ENCODE measurements around the gene CCK.

CCK gene

DNA sequence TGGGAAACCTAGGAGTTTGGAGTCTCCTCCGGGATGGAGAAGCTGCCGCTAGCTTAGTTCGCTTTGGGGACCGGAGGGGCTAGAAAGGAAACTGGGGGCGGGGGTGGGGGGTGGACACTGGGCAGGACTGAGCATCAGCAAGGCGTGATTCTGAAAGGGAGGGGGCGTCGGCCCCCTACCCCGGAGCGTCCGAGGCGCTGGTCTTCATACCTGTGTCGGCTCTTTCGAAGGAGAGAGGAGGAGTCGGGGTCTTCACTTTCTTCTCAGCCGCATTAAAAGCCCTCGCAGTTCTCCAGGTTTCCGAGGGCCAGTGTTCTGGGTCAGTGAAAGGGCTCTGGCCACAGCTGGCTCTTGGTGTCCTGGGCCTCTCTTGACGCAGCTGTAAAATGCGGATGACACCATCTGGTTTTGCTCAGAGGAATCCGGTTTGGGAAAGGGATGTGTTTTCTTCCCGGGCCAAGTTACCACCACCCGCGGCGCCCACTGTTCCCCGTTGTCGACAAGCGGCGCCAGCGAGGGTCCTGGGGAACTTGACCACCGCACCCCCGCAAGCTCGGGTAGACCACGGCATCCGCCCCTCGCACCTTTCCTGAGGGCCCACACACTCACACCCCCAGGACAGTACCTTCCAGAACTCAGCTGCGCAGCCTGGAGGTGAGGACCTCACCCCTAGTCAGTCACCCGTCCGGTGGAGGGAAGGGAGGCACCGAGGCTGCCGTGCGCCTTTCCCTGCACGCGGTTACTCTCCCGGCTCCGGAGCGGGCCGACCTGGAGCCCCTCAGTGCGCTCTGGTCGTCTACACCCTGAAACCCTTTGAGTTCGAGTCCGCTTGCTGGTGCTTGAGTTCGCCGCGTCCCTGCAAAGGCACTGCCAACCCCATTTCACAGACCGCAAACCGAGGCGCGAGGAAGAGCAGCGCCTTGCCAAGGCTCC is 660 bp downstream of the CCK start:
- DNase-seq = no peak

DNA sequence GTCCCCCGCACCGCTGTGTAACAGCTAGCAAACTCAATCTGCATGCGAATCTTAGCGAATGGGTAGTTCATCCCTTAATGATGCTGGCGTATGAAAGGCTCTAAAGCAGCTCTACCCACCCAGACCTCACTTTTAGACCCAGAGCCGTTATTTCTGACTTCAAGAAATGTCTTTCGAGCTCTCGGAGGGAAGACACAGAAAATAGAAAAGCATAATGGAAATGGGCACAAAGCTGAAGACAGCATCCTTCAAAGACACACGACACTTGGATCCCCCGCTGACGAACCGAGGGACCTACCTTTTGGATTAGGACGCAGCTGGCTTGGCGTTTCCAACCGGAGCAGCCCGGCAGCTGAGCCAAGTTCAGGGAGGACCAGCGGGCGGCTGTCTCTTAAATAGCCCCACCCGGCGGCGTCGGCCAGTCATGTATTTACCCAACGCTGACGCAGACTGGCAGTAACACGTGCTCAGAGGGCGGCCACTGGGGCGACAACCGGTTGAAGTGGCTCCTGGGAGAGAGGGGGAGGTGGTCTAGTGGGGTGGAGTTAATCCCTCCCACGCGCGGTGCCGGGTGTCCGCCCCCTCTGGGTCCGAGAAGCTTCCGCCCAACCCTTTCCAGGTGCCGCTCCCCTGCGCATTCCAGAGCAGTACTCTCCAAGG is 1.5 kb downstream of the CCK start:
- peak; percentile 5 for DNase-seq

DNA sequence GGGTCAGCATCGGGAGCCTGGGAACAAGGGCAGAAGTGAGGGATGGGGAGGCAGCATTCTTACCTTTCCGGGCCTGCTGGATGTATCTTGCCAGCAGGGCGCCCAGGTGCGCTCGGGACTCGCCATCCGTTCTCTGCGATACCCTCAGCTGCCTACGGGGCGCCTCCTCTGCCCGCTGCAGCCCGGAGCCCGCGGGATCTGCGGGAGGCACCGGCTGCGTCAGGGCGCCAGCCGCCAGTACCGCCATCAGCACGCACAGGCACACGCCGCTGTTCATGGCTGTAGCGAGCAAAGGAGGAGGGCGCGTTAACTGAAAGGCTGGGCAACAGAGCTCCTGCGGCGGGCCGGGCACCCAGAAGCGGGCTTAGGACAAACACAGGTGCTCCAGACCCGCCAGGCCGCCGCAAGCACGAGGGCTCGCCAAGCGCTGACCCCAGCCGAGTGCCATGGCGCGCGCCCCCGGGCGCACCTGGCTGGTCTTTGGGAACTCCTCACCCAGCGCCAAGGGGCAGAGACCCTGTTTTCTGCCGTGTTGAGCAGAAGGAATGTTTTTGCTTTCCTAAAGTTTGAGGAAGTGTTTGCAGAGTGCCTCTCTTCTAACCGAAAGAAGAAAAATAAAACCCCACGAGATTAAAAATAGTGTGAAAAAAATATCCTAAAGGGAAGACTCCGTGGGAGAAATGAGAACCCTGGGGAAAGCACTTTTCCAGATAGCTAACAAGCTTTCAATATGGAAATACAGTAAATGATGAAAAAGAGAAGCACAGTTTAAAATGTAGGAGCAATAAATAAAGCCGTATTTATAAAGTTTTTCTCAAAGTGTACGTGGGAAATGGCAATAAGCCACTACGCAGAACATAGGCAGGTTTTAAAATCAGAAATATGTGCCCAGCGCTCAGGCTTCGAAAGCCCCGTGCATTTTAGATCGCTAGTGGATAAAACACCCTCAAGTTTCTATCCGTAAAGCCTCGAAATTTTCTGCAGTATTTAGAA is 2.3 kb downstream of the CCK start:
- DNase-seq = no peak

DNA sequence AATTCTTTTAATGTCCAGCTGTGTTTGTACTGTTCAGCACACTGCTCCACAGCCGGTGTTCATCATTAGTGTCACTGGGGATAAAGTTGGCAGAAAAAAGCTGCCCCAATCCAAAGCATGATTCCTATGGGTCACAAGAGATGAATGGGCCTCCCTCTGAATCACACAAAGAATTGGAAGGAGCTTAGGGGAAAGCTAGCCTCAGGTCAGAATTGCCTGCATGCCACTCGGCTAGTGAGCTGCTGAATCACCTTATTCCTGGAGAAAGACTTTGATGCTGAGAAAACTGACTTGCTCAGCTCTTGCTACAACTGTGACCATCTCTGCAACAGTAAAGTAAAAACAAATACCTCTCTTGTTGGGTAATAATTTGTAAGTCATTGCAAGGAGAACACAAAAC is 3.5 kb downstream of the CCK start:
- DNase-seq = peak; percentile 73

DNA sequence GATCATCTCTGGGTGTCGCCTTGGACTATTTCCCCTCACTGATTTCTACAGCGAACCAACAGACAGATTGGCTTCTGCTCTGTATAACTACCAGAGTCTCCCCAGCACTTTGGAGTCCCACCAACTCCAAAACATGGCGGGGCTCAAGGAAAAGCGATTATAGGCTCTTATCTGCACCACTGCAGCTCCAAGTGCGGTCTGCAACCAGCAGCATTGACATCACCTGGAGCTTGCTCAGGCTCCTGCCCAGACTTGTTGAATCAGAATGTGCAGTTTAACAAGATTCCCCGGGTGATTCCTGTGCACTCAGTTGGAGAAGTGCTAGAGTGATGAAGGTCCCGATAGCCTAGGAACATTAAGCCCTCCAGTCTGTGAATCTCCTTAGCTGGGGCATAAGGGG is 9.0 kb downstream of the CCK start:
- peak; percentile 26 for DNase-seq

DNA sequence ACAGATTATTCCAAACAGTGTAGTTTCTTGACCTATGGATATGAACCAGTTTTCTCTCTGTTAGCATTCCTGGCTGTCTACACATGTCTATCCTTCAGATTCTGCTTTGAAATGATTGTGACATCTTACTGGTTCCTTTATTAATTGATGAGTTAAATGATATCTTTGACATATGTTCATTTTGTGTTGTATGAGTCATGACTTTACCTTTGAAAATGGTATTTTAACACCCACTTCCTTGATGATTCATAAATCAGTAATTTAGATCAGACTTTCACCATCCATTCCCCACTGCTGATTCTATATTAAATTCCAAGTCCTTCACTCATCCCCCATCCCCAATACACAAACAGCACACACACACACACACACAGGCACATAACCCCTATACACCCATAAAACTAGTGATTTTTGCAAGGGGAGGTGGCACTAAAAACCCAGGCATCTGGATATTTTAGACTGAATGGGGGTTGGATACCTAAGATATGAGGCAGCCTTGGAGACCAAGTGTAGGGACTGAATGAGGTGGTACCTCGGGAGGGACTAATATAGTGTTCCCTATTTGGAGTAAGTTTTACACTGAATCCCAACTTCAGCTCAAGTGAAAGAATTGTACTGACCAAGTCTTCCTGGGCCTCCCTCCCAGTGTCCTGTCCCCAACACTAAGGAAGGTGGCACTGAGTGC is 9.7 kb downstream of the CCK start:
- DNase-seq = peak; percentile 91

DNA sequence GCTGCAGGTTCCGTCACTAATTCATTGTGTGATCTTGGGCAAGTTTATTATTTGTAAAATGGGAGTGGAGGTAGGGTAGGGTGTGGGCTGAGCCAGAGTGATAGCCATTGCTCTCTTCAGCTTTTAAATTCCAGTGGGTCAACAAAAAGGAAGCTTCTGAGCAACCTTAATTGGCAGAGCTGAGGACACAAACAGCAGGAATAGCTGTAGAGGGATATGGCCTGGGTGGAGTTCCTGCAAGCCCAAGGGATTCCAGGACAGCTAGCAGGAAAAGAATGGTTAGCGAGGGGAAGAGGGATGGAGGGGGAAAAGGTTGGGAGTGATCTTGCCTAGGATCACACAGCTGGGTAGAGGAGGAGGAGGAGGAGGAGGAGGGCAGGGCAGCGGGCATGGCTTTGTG is 11.4 kb downstream of the CCK start:
- no peak for DNase-seq

DNA sequence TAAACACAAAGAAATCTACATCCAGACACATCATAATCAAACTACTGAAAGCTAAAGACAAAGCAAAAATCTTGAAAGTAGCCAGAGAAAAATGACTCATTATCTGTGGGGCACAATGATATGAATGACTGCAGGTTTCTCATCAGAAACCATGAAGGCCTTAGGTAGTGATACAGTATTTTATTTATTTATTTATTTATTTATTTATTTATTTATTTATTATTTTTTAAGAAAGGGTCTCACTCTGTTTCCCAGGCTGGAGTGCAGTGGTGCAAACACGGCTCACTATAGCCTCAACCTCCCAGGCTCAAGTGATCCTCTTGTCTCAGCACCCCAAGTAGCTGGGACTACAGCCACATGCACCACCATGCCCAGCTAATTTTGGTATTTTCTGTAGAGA is 15.2 kb downstream of the CCK start:
- DNase-seq = no peak

DNA sequence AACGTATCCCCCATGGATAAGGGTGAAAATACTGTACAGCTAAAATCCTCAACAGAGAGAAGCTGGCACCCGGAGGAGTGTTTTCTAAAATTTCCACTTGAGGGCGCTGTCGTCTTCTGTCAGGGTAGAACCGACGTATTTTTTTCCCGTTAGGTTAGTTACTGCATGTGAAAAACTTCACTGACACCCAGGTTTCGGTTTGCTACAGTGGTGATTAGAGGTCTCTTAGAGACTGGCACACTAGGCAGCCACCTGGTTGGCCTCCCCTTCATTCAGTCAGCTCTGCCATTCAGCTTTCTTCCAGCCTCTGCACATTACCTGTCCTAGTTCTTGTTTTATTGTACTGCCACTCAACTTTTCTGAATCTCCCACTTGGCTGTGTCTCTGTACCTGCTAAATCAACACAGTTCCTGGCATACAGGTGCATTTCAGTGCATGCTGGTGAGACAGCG is 18.4 kb downstream of the CCK start:
- DNase-seq = peak; percentile 62

DNA sequence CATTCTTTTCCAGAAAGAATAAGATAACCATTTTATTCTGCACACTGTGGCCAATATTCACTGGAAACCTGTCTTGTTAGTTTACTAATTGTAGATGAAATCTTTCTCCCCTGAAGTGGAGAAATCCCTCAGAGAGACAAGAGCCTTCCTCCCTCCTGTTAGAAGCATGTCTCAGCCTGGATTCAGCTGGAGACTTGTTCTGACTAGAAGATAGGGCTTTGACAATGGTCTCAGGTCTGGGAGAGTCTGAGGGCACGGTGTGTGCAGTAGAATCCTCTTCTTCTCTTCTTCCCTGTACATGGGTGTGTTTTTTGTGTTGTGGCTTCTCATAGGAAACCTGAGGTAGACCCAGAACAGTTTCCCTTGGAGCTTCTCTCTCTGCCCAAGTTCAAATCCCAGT is 19.9 kb downstream of the CCK start:
- DNase-seq = no peak

DNA sequence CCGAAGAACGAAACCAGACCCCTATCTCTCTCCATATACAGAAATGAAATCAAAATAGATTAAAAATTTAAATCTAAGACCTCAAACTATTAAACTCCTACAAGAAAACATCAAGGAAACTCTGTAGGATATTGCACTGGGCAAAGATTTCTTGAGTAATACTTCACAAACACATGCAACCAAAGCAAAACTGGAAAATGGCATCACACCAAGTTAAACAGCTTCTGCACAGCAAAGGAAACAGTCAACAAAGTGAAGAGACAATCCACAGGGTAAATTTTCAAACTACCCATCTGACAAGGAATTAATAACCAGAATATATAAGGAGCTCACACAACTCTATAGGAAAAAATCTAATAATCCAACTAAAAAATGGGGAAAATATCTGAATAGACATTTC is 29.4 kb downstream of the CCK start:
- no peak for DNase-seq

DNA sequence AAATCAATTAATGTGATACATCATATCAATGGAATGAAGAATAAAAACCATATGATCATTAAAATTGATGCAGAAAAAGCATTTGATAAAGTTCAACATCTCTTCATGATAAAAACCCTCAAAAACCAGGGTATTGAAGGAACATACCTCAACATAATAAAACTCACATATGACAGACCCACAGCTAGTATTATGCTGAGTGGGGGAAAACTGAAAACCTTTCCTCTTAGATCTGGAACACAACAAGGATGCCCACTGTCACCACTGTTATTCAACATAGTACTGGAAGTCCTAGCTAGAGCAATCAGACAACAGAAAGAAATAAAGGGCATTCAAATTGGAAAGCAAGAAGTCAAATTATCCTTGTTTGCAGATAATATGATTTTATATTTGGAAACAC is 30.5 kb downstream of the CCK start:
- no peak for DNase-seq

DNA sequence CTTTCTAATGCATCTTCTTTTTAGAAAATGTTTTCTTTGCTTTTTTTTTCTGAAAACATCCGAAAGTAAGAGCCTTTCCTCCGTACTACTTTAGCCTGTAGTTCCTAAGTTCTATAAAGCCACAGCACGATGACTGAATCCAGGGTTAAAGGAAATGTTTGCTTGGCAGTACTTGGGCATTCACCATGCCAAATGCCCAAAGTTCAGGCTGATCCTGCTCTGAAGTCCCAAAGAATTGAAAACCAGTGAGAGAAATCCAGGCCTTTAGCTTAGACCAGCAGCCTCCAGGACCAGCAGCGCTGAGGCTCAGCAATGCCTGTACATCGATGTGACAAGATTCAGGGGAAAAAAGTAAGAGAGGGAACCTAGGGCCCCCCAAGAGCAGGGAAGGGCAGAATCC is 35.1 kb downstream of the CCK start:
- no peak for DNase-seq

DNA sequence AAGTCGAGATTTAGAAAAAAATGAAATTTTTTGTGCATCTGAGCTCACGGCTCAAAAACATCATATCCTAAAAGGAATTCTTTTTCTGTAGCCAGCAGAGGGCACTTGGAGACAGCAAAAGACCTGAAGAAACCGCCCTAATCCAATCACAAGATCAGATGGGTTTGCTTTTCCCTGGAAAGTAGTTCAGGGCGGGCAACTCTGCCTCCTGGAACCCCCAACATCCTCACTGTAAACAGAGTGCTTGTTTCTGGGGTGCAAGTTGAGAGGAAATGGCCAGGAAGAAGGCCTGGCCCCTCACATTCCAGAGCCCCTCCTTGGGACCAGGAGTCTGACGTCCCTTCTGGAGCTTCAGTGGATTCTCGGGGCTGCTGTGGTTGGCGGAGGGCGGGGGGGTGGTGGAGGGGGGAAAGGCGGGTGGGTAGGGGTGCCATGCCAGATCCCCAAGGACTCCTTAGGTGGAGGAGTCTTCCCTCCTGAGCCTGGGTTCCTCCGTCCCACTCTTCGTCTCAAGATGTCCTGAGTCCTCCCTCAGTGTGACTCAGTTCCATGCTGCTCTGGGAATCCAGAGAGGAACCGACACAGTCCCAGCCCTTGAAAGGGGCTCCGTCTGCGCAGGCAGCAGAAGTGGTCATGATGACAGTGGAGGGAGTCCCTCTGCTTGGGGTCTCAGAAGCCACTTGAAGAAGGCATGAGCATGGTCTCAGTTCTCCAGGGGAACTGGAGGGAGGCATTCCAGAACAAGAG is 35.9 kb downstream of the CCK start:
- DNase-seq = peak; percentile 63

DNA sequence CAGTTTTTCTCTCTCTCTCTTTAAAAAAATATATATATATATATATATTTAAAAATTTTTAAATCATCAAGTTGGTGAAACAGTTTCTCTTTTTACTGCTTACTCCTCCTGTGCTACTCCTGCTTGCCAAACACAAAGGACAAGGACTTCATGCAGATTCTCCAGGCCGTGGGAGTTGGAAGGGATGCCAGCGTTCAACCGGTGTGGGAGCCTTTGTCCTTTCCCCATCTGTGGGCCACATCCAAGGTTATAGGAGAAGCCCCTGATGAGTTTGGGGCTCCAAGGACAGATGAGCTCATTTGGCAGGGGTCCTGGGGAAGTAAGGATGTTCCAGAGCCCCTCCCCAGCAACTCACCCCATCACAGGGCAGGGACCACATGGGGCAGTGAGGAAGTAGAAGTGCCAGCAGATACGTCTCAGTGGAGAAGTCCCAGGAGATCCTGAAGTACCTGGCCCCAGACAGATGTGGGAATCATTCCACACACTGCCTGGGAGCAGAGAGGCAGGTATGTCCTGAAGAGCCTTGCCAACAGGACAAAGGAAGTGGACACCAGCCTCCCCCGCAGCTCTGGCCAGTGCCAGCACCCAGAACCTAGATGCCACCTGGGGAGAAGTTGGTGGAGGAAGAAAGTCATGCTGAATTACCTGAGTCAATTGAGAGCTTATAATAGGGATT is 36.6 kb downstream of the CCK start:
- DNase-seq = no peak

DNA sequence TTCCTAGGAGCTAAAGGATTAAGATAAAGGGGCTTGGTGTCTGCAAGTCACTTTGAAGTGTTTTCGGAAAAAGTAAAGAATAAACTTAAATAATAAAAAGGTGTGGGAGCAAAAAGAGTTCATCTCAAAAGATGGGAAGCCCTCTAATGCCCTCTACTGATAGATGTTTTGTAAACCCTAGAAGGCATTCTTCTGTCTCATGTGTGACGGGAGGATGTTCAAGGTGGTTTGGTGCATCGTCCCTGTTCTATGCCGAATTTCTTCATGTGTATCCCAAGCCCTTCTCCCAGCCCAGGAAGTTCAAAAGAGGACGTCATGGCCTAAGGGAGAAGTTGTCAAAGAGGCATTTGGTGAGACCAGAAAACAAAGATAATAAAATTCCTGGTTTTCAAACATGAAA is 37.2 kb downstream of the CCK start:
- DNase-seq = peak; percentile 13

DNA sequence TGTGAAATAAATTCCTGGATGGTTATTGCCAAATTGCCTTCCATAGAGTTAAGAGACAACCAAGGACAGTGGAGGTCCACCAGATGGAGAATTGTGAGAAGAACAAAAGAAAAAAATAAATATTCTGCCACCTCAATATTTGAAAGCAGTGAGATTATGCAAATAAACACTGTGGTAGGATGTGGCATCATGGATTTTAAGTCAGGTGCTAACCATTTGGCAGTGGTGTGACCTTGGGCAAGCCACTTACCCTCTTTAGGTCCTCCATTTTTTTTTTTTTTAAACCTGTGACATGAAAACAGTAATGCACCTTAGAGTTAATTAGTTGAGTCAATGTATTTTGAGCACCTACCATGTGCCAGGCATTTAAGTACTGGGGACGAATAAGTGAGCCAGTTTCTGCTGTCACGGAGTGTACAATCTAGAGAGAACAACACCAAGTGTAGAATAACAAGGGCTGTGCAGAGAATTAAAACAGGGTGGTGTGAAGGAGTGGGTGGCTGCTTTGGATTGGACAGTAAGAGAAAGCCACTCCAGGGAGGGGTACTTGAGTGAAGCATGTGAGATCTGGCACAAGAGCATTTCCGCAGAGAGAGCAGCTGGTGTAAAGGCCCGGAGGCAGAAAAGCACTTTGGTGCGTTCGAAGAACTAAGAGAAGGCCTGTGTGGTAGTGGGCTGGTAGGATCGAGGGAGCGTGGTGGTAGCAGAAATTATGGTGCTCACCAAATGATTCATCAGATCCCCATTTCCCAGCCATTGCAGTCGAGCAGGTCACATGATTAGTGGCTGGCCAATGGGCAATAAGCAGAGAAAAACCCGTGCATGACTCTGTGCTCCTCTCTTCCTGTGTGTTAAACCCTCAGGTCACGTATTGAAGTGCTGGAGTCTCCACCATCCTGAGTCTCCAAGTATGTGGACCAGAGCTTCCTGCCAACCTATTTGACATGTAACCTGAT is 39.2 kb downstream of the CCK start:
- no peak for DNase-seq

DNA sequence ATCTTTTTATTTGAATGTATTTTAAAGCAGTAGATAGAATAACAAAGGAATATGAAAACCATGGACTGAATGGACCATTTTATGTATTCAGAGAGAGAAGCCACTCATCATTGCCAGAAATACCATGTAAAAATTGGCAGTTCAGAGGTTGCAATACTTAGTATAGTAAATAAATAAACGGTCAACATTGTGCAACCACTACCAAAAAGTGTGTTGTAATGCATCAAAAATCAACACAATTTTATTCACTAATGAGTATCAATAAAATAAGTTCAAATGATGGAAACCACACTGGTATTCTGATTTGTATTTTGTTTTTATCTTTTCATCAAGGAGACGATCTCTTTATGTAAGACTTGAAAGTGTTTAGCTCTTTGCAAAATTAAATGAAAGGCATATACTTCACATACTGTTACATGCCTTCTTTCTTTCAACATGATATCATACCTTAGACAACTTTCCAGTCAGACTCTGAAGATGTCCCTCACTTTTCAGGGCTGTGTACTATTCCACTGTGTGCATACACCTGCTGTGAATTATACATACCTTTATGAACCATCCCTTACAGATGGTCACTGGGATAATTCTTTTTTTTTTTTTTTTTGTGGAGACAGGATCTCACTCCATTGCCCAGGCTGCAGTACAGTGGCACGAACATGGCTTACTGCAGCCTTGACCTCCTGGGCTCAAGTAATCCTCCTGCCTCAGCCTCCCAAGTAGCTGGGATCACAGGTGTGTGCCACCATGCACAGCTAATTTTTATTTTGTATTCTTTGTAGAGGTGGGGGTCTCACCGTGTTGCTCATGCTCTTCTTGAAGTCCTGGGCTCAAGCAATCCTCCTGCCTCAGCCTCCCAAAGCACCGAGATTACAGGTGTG is 40.3 kb downstream of the CCK start:
- no peak for DNase-seq
